OCI-LY7 (cell line): Measurements from ENCODE around the gene LHX6. TPM values are rescaled to one million over a fixed set of nuclear protein-coding genes. Genes with fewer than 3 reads are reported as not detected.

Experiments used
- BruUV-seq: library from RNA; stranded (reverse); fragments of 400-500 nt; replicated peaks from 2 replicates; lab custom pipeline; 2021; lab: Mats Ljungman, UMichigan
- CTCF ChIA-PET: fragments of 300-600 bp; sonication (Branson Sonifier 250); formaldehyde crosslinking; loops from one replicate; lab custom pipeline; 2022; ENCODE audit warnings: antibody characterized with exemption; ENCODE audit not compliant: unreplicated experiment; lab: Charles Lee
- POLR2A ChIA-PET: fragments of 300-600 bp; sonication (Branson Sonifier 250); formaldehyde crosslinking; loops from one replicate; lab custom pipeline; 2022; ENCODE audit warnings: antibody characterized with exemption; lab: Charles Lee
- DNase-seq: peaks from one replicate; pipeline ENCODE4 v3.0.0-alpha.2; 2015; ENCODE audit warnings: low spot score
- H2AFZ ChIP-seq: fragments of 200-600 bp; sonication (generic), shearing (Covaris generic); 2 replicates; pipeline ENCODE4 v1.6.1; 2014; ENCODE audit warnings: mild to moderate bottlenecking, antibody characterized with exemption, low read length, moderate library complexity
- H3K27ac ChIP-seq: fragments of 200-600 bp; sonication (generic); 2 replicates; pipeline ENCODE4 v1.5.1; 2014; ENCODE audit warnings: mixed run types, low read depth, mild to moderate bottlenecking, moderate library complexity, low read length, inconsistent platforms; ENCODE audit not compliant: poor library complexity, severe bottlenecking
- H3K36me3 ChIP-seq: fragments of 200-600 bp; sonication (generic); 2 replicates; pipeline ENCODE4 v1.6.1; 2014; ENCODE audit warnings: mild to moderate bottlenecking, antibody characterized with exemption, low read length, moderate library complexity, mixed read lengths; ENCODE audit not compliant: insufficient read depth
- H3K4me1 ChIP-seq: fragments of 200-600 bp; sonication (generic); 2 replicates; pipeline ENCODE4 v1.5.1; 2014; ENCODE audit warnings: mild to moderate bottlenecking, low read length; ENCODE audit not compliant: insufficient read depth, poor library complexity, severe bottlenecking
- H3K4me2 ChIP-seq: fragments of 200-600 bp; sonication (generic); 2 replicates; pipeline ENCODE4 v1.6.1; 2014; ENCODE audit warnings: mild to moderate bottlenecking, low read length
- H3K4me3 ChIP-seq: fragments of 200-600 bp; sonication (generic); 2 replicates; pipeline ENCODE4 v1.5.1; 2014; ENCODE audit warnings: mild to moderate bottlenecking, low read depth, low read length; ENCODE audit not compliant: poor library complexity, severe bottlenecking
- H3K79me2 ChIP-seq: fragments of 200-600 bp; sonication (generic); 2 replicates; pipeline ENCODE4 v1.6.1; 2016; ENCODE audit warnings: low read depth, mild to moderate bottlenecking, low read length, moderate library complexity, mixed read lengths; ENCODE audit not compliant: insufficient read depth
- H3K9me2 ChIP-seq: fragments of 200-600 bp; sonication (generic); 2 replicates; pipeline ENCODE4 v1.6.1; 2016; ENCODE audit warnings: mild to moderate bottlenecking, low read length, mixed read lengths; ENCODE audit not compliant: insufficient read depth
- H3K9me3 ChIP-seq: fragments of 200-600 bp; sonication (generic); 2 replicates; pipeline ENCODE4 v1.6.1; 2014; ENCODE audit warnings: mild to moderate bottlenecking, mixed run types, low read length, mixed read lengths
- H4K20me1 ChIP-seq: fragments of 200-600 bp; sonication (generic); 2 replicates; pipeline ENCODE4 v1.6.1; 2014; ENCODE audit warnings: mild to moderate bottlenecking, antibody characterized with exemption, low read length, moderate library complexity, mixed read lengths; ENCODE audit not compliant: insufficient read depth
- EZH2phosphoT487 ChIP-seq: fragments of 200-600 bp; sonication (generic); IDR thresholded peaks from 2 replicates; pipeline ENCODE4 v1.6.1; 2018; ENCODE audit warnings: low read depth, borderline replicate concordance, mild to moderate bottlenecking, mixed run types, antibody characterized with exemption, low read length, moderate library complexity, mixed read lengths
- intact Hi-C: fragments of 100-400 bp; cut with micrococcal nuclease; formaldehyde crosslinking; loops from one replicate; pipeline ENCODE4 v1.10.0; 2022; ENCODE audit not compliant: unreplicated experiment
- total RNA-seq, 2 experiments: library from RNA; depleted of rRNA in 1 of 2; stranded (reverse); fragments of >200 nt in 1 of 2; shearing (Covaris generic) in 1 of 2; gene quantifications; 2 replicates each; pipeline ENCODE4 v1.2.3, GENCODE V29; 2014 to 2022
- TF ChIP-seq, protein P1 (sequence below): fragments of 200-600 bp; sonication (generic); conservative IDR thresholded peaks from 2 replicates; pipeline ENCODE4 v1.5.1; 2014; ENCODE audit warnings: mild to moderate bottlenecking, antibody characterized with exemption, low read length, moderate library complexity, mixed read lengths

LHX6 gene
- total RNA-seq, 2 experiments from 2014 or later: not detected

DNA sequence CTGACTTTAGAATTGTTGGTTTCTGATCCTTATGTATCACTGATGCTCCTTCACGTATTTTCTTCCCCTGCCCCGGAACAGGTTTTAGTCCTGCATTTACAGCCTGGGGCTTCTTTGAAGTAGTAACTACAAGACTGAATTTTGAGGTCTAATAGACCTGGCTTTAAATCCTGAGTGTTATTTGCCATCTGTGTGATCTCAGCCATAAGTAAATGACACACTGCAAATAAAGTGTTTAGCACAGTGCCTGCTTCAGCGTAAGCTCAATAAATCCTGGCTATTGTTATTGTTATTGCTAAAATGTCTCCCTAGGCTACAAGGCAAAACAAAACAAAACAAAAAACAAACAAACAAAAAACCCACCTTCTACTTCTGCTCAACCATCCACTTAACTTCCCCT, 15.6 kb upstream of the LHX6 start:
- TF ChIP-seq, protein P1, sequence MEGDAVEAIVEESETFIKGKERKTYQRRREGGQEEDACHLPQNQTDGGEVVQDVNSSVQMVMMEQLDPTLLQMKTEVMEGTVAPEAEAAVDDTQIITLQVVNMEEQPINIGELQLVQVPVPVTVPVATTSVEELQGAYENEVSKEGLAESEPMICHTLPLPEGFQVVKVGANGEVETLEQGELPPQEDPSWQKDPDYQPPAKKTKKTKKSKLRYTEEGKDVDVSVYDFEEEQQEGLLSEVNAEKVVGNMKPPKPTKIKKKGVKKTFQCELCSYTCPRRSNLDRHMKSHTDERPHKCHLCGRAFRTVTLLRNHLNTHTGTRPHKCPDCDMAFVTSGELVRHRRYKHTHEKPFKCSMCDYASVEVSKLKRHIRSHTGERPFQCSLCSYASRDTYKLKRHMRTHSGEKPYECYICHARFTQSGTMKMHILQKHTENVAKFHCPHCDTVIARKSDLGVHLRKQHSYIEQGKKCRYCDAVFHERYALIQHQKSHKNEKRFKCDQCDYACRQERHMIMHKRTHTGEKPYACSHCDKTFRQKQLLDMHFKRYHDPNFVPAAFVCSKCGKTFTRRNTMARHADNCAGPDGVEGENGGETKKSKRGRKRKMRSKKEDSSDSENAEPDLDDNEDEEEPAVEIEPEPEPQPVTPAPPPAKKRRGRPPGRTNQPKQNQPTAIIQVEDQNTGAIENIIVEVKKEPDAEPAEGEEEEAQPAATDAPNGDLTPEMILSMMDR: no peak
- TF ChIP-seq EZH2phosphoT487: no peak
- no peak overlapping the region for H2AFZ ChIP-seq
- peaks cover 87% of the 10 kb centered on the region for H3K36me3 ChIP-seq
- no TSS peak for BruUV-seq
- intact Hi-C loops: no loop called here
- DNase-seq: no peak
- H3K4me2 ChIP-seq: no peak overlapping the region
- no peaks in the 10 kb centered on the region for H4K20me1 ChIP-seq
- ChIA-PET POLR2A (no interaction called here), CTCF (no interaction called here)
- H3K79me2 ChIP-seq: no peaks in the 10 kb centered on the region
- H3K9me3 ChIP-seq: no peaks in the 10 kb centered on the region
- H3K9me2 ChIP-seq: no peaks in the 10 kb centered on the region
- H3K27ac ChIP-seq: no peak overlapping the region
- no peak overlapping the region for H3K4me3 ChIP-seq
- H3K4me1 ChIP-seq: no peaks in the 10 kb centered on the region

DNA sequence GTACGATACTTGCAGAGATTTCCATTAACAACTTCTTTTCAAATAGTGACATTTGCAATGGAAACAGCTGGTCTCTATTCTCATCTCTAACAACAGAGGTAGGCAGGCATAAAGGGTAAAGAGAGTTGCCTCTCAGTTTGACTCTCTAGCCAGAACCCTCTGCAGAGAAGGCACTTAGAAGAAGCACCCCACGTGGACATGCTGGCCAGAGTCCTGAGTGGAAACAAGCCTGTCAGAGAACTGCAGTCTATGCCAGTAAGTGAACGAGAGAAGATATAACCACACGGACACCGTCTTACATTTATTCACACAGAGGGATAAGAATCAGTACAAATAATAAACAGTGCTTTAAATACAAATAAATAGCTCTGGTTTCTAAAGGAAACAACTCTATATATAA, 11.0 kb upstream of the LHX6 start:
- intact Hi-C loops: no loop called here
- POLR2A ChIA-PET: no interaction called here
- Histone ChIP-seq H3K4me2 (no peak overlapping the region), H2AFZ (no peak overlapping the region), H3K27ac (no peak overlapping the region), H3K36me3 (peaks cover 62% of the 10 kb centered on the region), H3K9me2 (no peaks in the 10 kb centered on the region), H3K4me1 (no peaks in the 10 kb centered on the region), H3K79me2 (no peaks in the 10 kb centered on the region), H3K9me3 (no peaks in the 10 kb centered on the region), H3K4me3 (no peak overlapping the region), H4K20me1 (no peaks in the 10 kb centered on the region)
- CTCF ChIA-PET: no interaction called here
- BruUV-seq: no TSS peak
- DNase-seq: no peak
- TF ChIP-seq EZH2phosphoT487: no peak
- TF ChIP-seq, protein P1: no peak

DNA sequence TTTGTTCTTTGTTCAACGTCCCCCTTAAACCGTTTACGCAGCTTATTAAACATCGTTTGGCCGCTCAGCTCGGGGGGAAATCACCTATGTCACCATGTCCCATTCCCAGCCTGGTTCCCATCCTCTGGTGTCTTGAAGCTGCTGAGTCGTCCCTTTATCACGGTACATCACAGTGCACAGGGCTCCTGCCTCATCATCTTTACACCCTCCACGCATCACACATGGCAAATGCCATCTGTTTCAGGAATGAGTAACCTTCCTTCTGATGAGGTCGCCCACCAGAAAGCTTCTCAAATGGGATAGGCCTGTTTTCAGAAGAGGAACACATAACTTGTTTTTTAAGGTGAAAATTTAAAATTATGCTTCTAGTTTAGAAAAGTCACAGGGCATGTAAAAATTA, 7.9 kb upstream of the LHX6 start:
- Histone ChIP-seq H3K4me2 (no peak overlapping the region), H3K4me3 (no peak overlapping the region), H3K9me2 (no peaks in the 10 kb centered on the region), H3K27ac (no peak overlapping the region), H3K36me3 (peaks cover 34% of the 10 kb centered on the region), H4K20me1 (no peaks in the 10 kb centered on the region), H2AFZ (no peak overlapping the region), H3K4me1 (no peaks in the 10 kb centered on the region), H3K79me2 (no peaks in the 10 kb centered on the region), H3K9me3 (no peaks in the 10 kb centered on the region)
- ChIA-PET POLR2A (no interaction called here), CTCF (no interaction called here)
- TF ChIP-seq EZH2phosphoT487: no peak
- TF ChIP-seq, protein P1: no peak
- no TSS peak for BruUV-seq
- intact Hi-C loops: no loop called here
- DNase-seq: no peak
